H9 (cell line): Measurements from ENCODE around the gene SLC27A1. TPM values are rescaled to one million over a fixed set of nuclear protein-coding genes. Genes with fewer than 3 reads are reported as not detected.

ENCODE experiments used
- DNase-seq: peaks from one replicate; pipeline ENCODE4 v3.0.0-alpha.2; 2017
- H2AFZ ChIP-seq: one replicate; pipeline ENCODE4 v1.6.1; 2013; ENCODE audit warnings: mild to moderate bottlenecking, low read length, control low read depth, moderate library complexity
- H2AK5ac ChIP-seq: 2 replicates; pipeline ENCODE4 v1.6.1; 2013; ENCODE audit warnings: low read length, control low read depth, mixed read lengths; ENCODE audit not compliant: insufficient read length
- H2BK120ac ChIP-seq: one replicate; pipeline ENCODE4 v1.6.1; 2013; ENCODE audit warnings: low read depth, mild to moderate bottlenecking, low read length, control low read depth, inconsistent platforms; ENCODE audit not compliant: poor library complexity, severe bottlenecking
- H2BK12ac ChIP-seq: 2 replicates; pipeline ENCODE4 v1.6.1; 2013; ENCODE audit warnings: low read length, control low read depth, mixed read lengths, low read depth; ENCODE audit not compliant: insufficient read length
- H2BK15ac ChIP-seq: 2 replicates; pipeline ENCODE4 v1.6.1; 2013; ENCODE audit warnings: low read depth, low read length, control low read depth
- H2BK20ac ChIP-seq: one replicate; pipeline ENCODE4 v1.6.1; 2013; ENCODE audit warnings: low read depth, mild to moderate bottlenecking, low read length, control low read depth, inconsistent platforms; ENCODE audit not compliant: poor library complexity, severe bottlenecking
- H2BK5ac ChIP-seq: 2 replicates; pipeline ENCODE4 v1.6.1; 2013; ENCODE audit warnings: low read length, control low read depth, mixed read lengths; ENCODE audit not compliant: insufficient read length
- H3K14ac ChIP-seq: 2 replicates; pipeline ENCODE4 v1.6.1; 2013; ENCODE audit warnings: low read length, control low read depth; ENCODE audit not compliant: insufficient read depth
- H3K18ac ChIP-seq: 2 replicates; pipeline ENCODE4 v1.6.1; 2013; ENCODE audit warnings: low read depth, mild to moderate bottlenecking, mixed read lengths, low read length, control low read depth; ENCODE audit not compliant: insufficient read length
- H3K23ac ChIP-seq: 2 replicates; pipeline ENCODE4 v1.6.1; 2013; ENCODE audit warnings: low read length, control low read depth, mixed read lengths, low read depth; ENCODE audit not compliant: insufficient read length
- H3K23me2 ChIP-seq: 2 replicates; pipeline ENCODE4 v1.6.1; 2013; ENCODE audit warnings: low read depth, mild to moderate bottlenecking, mixed read lengths, low read length, control low read depth; ENCODE audit not compliant: insufficient read length, poor library complexity, severe bottlenecking
- H3K27ac ChIP-seq: 2 replicates; pipeline ENCODE4 v1.5.1; 2013; ENCODE audit warnings: low read length, control low read depth, mixed read lengths, low read depth; ENCODE audit not compliant: insufficient read length
- H3K27me3 ChIP-seq: 2 replicates; pipeline ENCODE4 v1.6.1; 2013; ENCODE audit warnings: low read length, control low read depth, inconsistent platforms; ENCODE audit not compliant: insufficient read depth
- H3K4ac ChIP-seq: 2 replicates; pipeline ENCODE4 v1.6.1; 2013; ENCODE audit warnings: low read depth, mild to moderate bottlenecking, control low read depth, inconsistent platforms, low read length, moderate library complexity
- H3K4me1 ChIP-seq: 2 replicates; pipeline ENCODE4 v1.6.1; 2013; ENCODE audit warnings: low read length, control low read depth, inconsistent platforms; ENCODE audit not compliant: insufficient read depth
- H3K4me2 ChIP-seq: 2 replicates; pipeline ENCODE4 v1.6.1; 2013; ENCODE audit warnings: low read length, control low read depth, mixed read lengths; ENCODE audit not compliant: insufficient read length, insufficient read depth
- H3K56ac ChIP-seq: 2 replicates; pipeline ENCODE4 v1.6.1; 2013; ENCODE audit warnings: low read depth, mild to moderate bottlenecking, mixed read lengths, low read length, control low read depth; ENCODE audit not compliant: insufficient read length
- H3K79me1 ChIP-seq: 2 replicates; pipeline ENCODE4 v1.6.1; 2013; ENCODE audit warnings: low read depth, mild to moderate bottlenecking, moderate library complexity, low read length, control low read depth, inconsistent platforms; ENCODE audit not compliant: insufficient read depth, poor library complexity, severe bottlenecking
- H3K79me2 ChIP-seq: 2 replicates; pipeline ENCODE4 v1.6.1; 2013; ENCODE audit warnings: low read length, control low read depth, inconsistent platforms; ENCODE audit not compliant: insufficient read depth
- H3K9ac ChIP-seq: 2 replicates; pipeline ENCODE4 v1.6.1; 2013; ENCODE audit warnings: low read length, control low read depth, mixed read lengths; ENCODE audit not compliant: insufficient read length; ENCODE audit errors: extremely low read depth
- H3K9me3 ChIP-seq: one replicate; pipeline ENCODE4 v1.6.1; 2013; ENCODE audit warnings: low read depth, low read length, inconsistent platforms; ENCODE audit not compliant: control insufficient read depth
- H3T11ph ChIP-seq: one replicate; pipeline ENCODE4 v1.6.1; 2013; ENCODE audit warnings: mild to moderate bottlenecking, low read length, control low read depth, inconsistent platforms
- H4K20me1 ChIP-seq: one replicate; pipeline ENCODE4 v1.6.1; 2013; ENCODE audit not compliant: control insufficient read depth, insufficient read length, insufficient read depth
- H4K5ac ChIP-seq: 2 replicates; pipeline ENCODE4 v1.6.1; 2013; ENCODE audit warnings: low read depth, mild to moderate bottlenecking, mixed read lengths, low read length, control low read depth; ENCODE audit not compliant: insufficient read length
- H4K8ac ChIP-seq: replicated peaks from 2 replicates; pipeline ENCODE4 v1.6.1; 2013; ENCODE audit warnings: low read length, control low read depth, mixed read lengths, low read depth; ENCODE audit not compliant: insufficient read length
- H4K91ac ChIP-seq: 2 replicates; pipeline ENCODE4 v1.6.1; 2013; ENCODE audit warnings: low read depth, mild to moderate bottlenecking, moderate library complexity, mixed read lengths, low read length, control low read depth; ENCODE audit not compliant: insufficient read length
- H3K27ac Mint-ChIP-seq, 3 experiments: 2 replicates in 2 of 3; 3 replicates in 1 of 3; pipeline ENCODE4 v1.8.0; 2020 to 2021; ENCODE audit warnings: mixed read lengths in 3 of 3, mild to moderate bottlenecking in 1 of 3, moderate library complexity in 1 of 3
- H3K27me3 Mint-ChIP-seq: 2 replicates; pipeline ENCODE4 v1.8.0; 2021; ENCODE audit warnings: low read depth, mild to moderate bottlenecking, moderate library complexity, mixed read lengths
- H3K36me3 Mint-ChIP-seq, 3 experiments: 2 replicates in 2 of 3; 3 replicates in 1 of 3; pipeline ENCODE4 v1.8.0; 2020 to 2021; ENCODE audit warnings: low read depth in 3 of 3, mixed read lengths in 3 of 3; ENCODE audit not compliant: insufficient read depth in 1 of 3
- H3K4me1 Mint-ChIP-seq, 2 experiments: 2 replicates each; pipeline ENCODE4 v1.8.0; 2020; ENCODE audit warnings: mixed read lengths in 2 of 2
- H3K4me3 Mint-ChIP-seq, 2 experiments: 2 replicates in 1 of 2; 3 replicates in 1 of 2; pipeline ENCODE4 v1.8.0; 2020 to 2021; ENCODE audit warnings: mild to moderate bottlenecking in 2 of 2, mixed read lengths in 2 of 2, moderate library complexity in 1 of 2
- H3K9me3 Mint-ChIP-seq, 2 experiments: 2 replicates in 1 of 2; 3 replicates in 1 of 2; pipeline ENCODE4 v1.8.0; 2020; ENCODE audit warnings: mild to moderate bottlenecking in 2 of 2, mixed read lengths in 2 of 2, moderate library complexity in 1 of 2
- CTCF ChIP-seq: fragments of 200-600 bp; sonication (generic); conservative IDR thresholded peaks from 3 replicates; pipeline ENCODE4 v1.8.0; 2021; ENCODE audit warnings: antibody characterized with exemption, mild to moderate bottlenecking
- WGBS: extraction: QIAGEN DNeasy Blood & Tissue Kit; methylation state at CpG from one replicate; pipeline ENCODE4 v1.1.7; 2013; ENCODE audit warnings: missing lambda C conversion rate, low lambda C conversion rate, mixed read lengths; ENCODE audit not compliant: insufficient read length; ENCODE audit errors: extremely low coverage; 5-methylcytosine and 5-hydroxymethylcytosine counted together
- total RNA-seq: library from RNA; stranded (reverse); gene quantifications from 2 replicates; pipeline ENCODE4 v1.2.1, GENCODE V29; 2021

SLC27A1 gene
- total RNA-seq, 1 experiment from 2014 or later: 6.4 TPM

GRCh38 chr19:17479325-17479791 is 9.0 kb downstream of the SLC27A1 start:
- no peaks in the 10 kb centered on the region for H3K27me3 ChIP-seq
- H4K91ac ChIP-seq: no peak overlapping the region
- no peak overlapping the region for H3K14ac ChIP-seq
- H4K8ac ChIP-seq: no peak overlapping the region
- no peak overlapping the region for H2BK20ac ChIP-seq
- Mint-ChIP-seq H3K27ac (peak overlapping the region in 2 of 3 experiments; percentile 27 to 74; a peak in 3 of 7 replicates), H3K9me3 (no peaks in the 10 kb centered on the region), H3K36me3 (no peaks in the 10 kb centered on the region; a peak in 1 of 7 replicates), H3K27me3 (peaks cover 2% of the 10 kb centered on the region), H3K4me1 (peaks cover 10 to 16% of the 10 kb centered on the region in 2 experiments), H3K4me3 (no peak overlapping the region)
- no peak overlapping the region for H3K27ac ChIP-seq
- no peaks in the 10 kb centered on the region for H3K79me2 ChIP-seq
- H3K23ac ChIP-seq: no peak overlapping the region
- H2BK12ac ChIP-seq: no peak overlapping the region
- no peaks in the 10 kb centered on the region for H3K9me3 ChIP-seq
- H3K23me2 ChIP-seq: peaks cover 2% of the 10 kb centered on the region
- no peak overlapping the region for H2BK120ac ChIP-seq
- DNase-seq: no peak
- H2AK5ac ChIP-seq: no peak overlapping the region
- H4K5ac ChIP-seq: no peak overlapping the region
- no peaks in the 10 kb centered on the region for H3K4me1 ChIP-seq
- no peaks in the 10 kb centered on the region for H3K79me1 ChIP-seq
- H4K20me1 ChIP-seq: no peaks in the 10 kb centered on the region
- no peak overlapping the region for H2BK5ac ChIP-seq
- H3K4ac ChIP-seq: no peak overlapping the region
- no peak overlapping the region for H3T11ph ChIP-seq
- no peak overlapping the region for H3K56ac ChIP-seq
- no peak overlapping the region for H3K4me2 ChIP-seq
- no peak overlapping the region for H2BK15ac ChIP-seq
- no CpG with 5 or more reads among the region's 6 CpGs for WGBS
- no peak for TF ChIP-seq CTCF
- H3K18ac ChIP-seq: no peak overlapping the region
- no peak overlapping the region for H3K9ac ChIP-seq
- H2AFZ ChIP-seq: no peak overlapping the region
